NCI-H82 treated with DMSO at 0.1 percent for 48 hours (cell line): Measurements from ENCODE around the gene UGT1A4.
A peak's percentile ranks its signal among the peaks of the same experiment; 100 is the strongest.
"Not testable (repeated sequence)": the region's sequence is repeated elsewhere in the genome, so short reads cannot be mapped to it uniquely, and the experiment has no call there.

ENCODE experiments used
- DNase-seq: peaks from one replicate; lab custom pipeline; 2025; ENCODE audit not compliant: unreplicated experiment; lab: John Stamatoyannopoulos, UW

The UGT1A4 gene

DNA sequence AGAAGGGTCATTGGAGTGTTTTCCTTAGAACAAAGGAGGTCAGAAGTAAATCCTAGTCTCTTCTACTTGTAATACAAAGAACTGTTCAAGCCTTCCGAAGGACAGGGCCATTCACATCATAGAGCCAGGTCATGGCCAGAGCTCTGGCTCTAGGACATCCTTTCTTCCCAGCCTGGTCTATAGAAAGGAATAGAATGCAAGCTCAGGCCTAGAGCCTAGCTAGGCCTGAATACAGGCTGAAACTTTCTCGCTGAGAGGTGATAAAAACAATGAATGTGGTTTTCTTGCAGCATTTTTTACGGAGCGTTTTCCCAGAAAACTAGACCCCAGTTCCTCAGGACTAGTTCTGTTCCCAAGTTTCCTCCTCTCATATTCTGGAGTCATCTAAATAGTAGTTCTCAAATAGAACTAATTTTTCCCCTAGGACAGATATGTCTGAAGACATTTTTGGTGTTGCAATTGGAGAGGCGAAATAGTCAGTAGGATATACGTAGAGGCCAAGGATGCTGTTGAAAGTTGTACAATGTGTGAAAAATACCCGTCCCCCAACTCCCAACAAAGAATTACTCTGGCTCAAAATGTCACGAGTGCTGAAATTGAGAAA lies 19.0 kb upstream of the UGT1A4 start:
- DNase-seq: no peak

GRCh38 chr2:233700028-233700635 lies 18.4 kb upstream of the UGT1A4 start:
- no peak for DNase-seq

- DNase-seq: not testable (repeated sequence)
Observed at GRCh38 chr2:233700842-233701241, 17.7 kb upstream of the UGT1A4 start.

- no peak for DNase-seq
Observed at GRCh38 chr2:233702238-233702637, 16.3 kb upstream of the UGT1A4 start.

- DNase-seq: no peak
Observed at GRCh38 chr2:233705911-233706506, 12.5 kb upstream of the UGT1A4 start.

DNA sequence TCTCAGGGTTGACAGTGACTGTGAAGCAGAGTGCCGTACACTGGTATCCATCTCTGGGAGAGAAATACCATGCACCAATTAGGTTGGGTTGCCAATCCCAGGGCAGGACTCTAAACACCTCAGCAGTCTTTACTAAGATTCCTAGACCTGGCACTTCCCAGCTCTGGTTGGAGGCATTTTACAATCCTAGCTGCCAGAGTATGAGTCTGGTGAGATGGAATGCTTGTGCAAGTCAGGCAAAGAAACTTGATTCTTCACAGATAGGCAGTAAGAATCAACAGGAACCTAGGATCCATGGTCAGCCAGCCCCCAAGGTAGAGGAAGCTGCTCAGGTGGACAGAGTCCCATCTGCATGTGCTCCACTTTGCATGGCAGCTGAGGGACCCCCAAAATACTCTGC lies 11.8 kb upstream of the UGT1A4 start:
- no peak for DNase-seq

DNA sequence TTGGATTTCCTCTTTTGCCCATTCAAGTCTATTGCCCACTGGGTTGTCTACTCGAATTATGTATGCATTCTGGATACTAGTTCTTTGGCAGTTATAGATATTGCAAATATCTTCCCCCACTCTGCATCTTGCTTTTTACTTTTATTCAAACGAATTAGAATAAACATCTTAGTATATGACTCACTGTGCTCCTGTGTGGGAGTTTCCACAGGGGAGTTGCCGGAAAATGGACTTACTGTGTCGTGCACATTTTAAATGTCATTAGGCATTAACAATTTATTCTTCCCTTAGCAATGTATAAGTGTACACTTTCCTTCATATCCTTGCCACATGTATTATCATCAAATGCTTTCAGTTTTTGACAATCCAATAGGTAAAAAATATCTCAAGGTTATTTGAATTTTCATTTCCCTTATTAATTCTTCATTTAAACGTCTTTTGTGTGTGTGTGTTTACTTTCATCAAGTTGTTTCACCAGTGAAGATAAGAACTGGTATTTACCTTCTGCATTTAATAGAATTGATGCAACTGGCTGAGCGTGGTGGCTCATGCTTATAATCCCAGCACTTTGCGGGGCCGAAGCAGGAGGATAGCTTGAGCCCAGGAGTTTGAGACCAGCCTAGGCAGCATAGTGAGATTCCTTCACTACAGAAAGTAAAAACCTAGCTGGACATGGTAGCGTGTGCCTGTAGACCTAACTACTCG lies 10.4 kb upstream of the UGT1A4 start:
- no peak for DNase-seq

DNA sequence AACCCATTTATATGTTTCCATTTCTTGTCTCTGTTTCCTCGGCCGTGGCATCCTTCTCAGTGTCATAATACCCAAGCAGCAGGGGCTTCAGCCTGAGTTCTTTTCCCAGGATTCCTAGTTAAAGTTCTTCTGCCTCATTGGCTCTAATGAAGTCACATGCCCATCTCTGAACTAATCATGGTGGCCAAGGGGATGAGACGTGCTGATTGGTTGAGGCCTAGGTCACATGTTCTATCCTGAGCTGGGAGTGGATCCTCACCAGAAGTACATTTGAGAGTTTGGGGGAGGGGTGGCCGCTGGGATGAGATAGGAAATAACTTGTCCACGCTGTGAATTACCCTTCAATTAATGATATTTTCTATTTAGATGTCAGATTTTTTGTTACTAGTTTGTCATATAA lies 9.6 kb upstream of the UGT1A4 start:
- DNase-seq: no peak

GRCh38 chr2:233711312-233712008 lies 7.1 kb upstream of the UGT1A4 start:
- peak; percentile 64 for DNase-seq

- DNase-seq: no peak
Observed at GRCh38 chr2:233712611-233713261, 5.8 kb upstream of the UGT1A4 start, which contains the start of gene UGT1A5. UGT1A5 (plus strand) TSS chr2:233712907; CDS start chr2:233712992, 85 bp downstream.

DNA sequence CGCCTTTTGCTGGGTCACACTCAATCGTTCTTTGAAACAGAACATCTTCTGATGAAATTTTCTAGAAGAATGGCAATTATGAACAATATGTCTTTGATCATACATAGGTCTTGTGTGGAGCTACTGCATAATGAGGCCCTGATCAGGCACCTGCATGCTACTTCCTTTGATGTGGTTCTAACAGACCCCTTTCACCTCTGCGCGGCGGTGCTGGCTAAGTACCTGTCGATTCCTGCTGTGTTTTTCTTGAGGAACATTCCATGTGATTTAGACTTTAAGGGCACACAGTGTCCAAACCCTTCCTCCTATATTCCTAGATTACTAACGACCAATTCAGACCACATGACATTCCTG lies 5.3 kb upstream of the UGT1A4 start:
- DNase-seq: no peak

- no peak for DNase-seq
Observed at GRCh38 chr2:233714121-233714520, 4.4 kb upstream of the UGT1A4 start.

DNA sequence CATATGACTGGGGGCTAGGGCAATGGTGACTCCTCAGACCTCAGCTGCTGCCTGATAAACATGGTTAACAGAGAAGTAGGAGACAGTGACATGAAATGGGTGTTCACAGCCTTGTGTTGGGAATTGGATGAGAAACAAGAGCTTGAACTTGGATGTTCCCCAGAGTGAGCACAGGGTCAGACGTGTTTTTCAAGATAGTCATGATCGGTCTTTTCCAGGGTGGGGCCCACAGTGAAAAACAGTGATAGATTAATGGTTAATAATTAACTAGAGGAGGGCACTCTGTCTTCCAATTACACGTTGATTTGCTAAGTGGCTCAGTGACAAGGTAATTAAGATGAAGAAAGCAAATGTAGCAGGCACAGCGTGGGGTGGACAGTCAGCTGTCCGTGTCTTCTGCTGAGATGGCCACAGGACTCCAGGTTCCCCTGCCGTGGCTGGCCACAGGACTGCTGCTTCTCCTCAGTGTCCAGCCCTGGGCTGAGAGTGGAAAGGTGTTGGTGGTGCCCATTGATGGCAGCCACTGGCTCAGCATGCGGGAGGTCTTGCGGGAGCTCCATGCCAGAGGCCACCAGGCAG lies 10.3 kb downstream of the UGT1A4 start, which contains the start of gene UGT1A3:
Gene UGT1A3, plus strand, starts transcription at position 320 of the 579 bp plus-strand sequence. Its CDS starts 85 bp downstream, at position 405.
- no peak for DNase-seq

GRCh38 chr2:233736868-233737653 lies 18.5 kb downstream of the UGT1A4 start:
- not testable (repeated sequence) for DNase-seq

- no peak for DNase-seq
Observed at GRCh38 chr2:233740870-233741269, 22.3 kb downstream of the UGT1A4 start.

DNA sequence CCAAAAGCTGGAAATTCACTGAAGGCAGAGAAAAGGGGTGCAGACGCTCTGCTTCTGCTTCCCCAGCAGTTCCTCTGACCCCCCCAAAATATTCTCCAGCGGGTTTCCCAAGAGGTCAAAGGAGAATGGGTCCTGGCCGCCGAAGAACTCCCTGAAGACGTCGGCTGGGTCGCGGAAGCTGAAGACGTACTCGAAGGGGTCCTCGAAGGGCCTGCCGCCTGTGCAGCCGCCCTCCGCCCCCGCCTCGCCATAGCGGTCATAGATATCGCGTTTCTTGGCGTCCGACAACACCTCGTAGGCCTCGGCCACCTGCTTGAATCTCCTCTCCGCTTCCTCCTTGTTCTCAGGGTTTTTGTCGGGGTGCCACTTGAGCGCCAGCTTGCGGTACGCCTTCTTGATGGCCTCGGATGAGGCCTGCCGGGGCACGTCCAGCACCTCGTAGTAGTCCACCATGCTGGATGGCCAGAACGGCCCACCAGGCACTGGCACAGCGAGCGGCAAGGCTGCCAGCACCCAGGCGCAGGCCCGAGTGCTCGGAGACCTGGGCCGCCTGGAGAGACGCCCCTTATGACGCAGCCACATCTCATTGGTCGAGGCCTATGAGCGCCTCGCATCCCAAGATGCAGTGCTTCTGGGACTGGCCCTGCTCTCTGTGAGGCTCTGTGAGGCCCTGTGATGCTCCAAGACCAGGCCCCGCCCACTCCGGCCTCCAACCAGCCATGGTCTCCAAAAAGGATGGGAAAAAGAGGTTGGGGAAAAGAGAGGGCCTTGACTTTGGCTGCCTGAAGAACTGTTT lies 25.1 kb downstream of the UGT1A4 start:
- no peak for DNase-seq

DNA sequence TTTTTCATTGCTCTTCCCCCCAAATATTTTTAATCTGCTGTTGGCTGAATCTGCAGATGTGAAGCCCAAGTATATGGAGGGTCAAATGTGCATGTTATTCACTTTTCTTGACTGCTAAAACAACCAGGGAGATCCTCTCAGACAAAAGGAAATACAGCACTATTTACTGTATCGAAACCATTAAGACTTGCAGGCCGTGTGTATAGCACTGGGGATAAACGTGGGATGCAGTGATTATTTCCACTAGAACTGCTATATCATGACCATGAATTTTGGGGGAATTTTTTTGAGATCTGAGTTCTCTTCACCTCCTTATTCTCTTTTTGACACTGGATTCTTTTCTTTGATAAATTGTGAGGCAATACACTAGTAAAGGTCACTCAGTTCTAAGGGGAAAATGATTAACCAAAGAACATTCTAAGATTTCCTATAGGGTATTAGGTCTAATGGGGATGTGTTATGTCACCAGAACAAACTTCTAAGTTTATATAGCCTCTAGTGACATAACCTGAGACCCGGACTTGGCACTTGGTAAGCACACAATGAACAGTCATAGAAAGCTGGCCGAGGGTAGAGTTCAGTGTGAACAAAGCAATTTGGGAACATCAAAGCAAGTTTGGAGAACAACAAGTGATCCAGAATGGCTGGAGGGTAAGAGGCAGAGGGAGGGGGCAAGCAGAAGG lies 26.7 kb downstream of the UGT1A4 start:
- DNase-seq: no peak

DNA sequence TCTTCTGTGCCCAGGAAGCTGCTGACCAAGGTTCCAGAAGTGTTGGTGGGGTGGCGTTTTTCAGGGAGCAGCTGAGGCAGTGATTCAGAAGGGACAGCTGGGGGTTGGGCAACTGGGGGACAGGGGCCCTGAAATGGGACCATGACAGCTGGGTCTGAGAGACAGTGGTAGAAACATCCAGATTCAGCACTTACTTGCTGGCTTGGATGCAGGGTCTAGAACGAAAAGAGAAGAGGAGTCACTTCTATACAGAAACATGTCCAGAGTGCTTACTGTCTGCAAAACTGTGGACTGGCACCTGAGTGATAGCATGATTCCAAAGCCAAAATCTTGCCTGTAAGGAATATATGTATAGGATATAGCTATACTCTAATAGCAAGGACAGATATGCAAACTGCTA lies 27.3 kb downstream of the UGT1A4 start:
- DNase-seq: not testable (repeated sequence)
